ENCODE results near the gene STIM2. TPM values are rescaled to one million over a fixed set of nuclear protein-coding genes. Genes with fewer than 3 reads are reported as not detected.

STIM2 gene
- total and polyA plus RNA-seq, 9 of the 15 experiments (the other 6 are each of a cell fraction or from before 2014, with no cell fraction given): 7.2 to 26.8 (median 15.4) TPM

DNA sequence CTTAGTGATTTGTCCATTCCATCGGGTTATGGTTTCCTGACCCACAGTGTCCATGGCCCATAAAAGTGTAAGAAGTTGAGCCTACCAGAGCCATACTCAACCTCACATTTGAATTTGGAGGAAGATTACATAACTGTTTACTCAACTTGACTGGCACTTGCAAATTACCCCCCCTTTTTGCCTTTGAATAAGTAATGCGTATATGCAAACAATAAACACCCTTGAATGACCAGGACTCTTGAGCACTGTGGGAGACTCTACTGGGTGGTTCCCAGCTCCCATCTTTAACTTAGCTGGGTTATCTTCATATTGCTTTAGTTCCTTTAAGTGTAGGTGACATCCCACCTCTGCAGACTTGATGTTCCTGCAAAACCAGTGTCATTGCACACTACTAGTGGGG lies 30.6 kb upstream of the STIM2 start:
- Histone ChIP-seq H3K27ac (ENCODE audit: extremely low read depth, low read depth, low read length) (no peak overlapping the region), H2AFZ (ENCODE audit: low read depth, low read length) (no peak overlapping the region), H4K20me1 (replicated peaks; ENCODE audit: control insufficient read depth, insufficient read depth, low read length) (no peaks in the 10 kb centered on the region), H3K27me3 (ENCODE audit: control insufficient read depth in 2 of 2, insufficient read depth in 2 of 2, low read length in 2 of 2) (no peaks in the 10 kb centered on the region), H3K79me2 (ENCODE audit: control insufficient read depth, insufficient read depth, low read length) (no peaks in the 10 kb centered on the region), H3K9me1 (ENCODE audit: control insufficient read depth, insufficient read depth, low read length) (no peaks in the 10 kb centered on the region), H3K9me3 (replicated peaks; ENCODE audit: control insufficient read depth, insufficient read depth, low read depth, low read length) (no peaks in the 10 kb centered on the region), H3K36me3 (ENCODE audit: control insufficient read depth, insufficient read depth, low read length) (no peaks in the 10 kb centered on the region), H3K4me3 (no peak overlapping the region), H3K4me2 (ENCODE audit: insufficient read depth, low read length) (no peak overlapping the region), H3K4me1 (replicated peaks in 1 of 2; ENCODE audit: control insufficient read depth in 2 of 2, insufficient read depth in 2 of 2, low read length in 2 of 2) (no peaks in the 10 kb centered on the region), H3K9ac (ENCODE audit: insufficient read depth in 1 of 2, low read depth in 2 of 2, low read length in 2 of 2) (no peak overlapping the region)
- CTCF ChIA-PET (ENCODE audit: low intra/inter-chr PET ratio): interaction anchor here (0.6 kb wide), 1 partner anchor 135 kb away, joined by 3 read pairs; no protein-coding TSS in a partner anchor
- BruUV-seq (replicated peaks): no TSS peak
- FAIRE-seq (no peak), ATAC-seq (no peak), DNase-seq (ENCODE audit: extremely low read depth in 1 of 4, low spot score in 3 of 4) (no peak)
- intact Hi-C loops (cut with micrococcal nuclease): no loop called here
- POLR2A ChIA-PET: no interaction called here
- 48% methylated on average over 2 of the region's 2 CpGs for WGBS (ENCODE audit: insufficient coverage, low coverage, missing lambda C conversion rate)
- TF ChIP-seq ZNF3 (CRISPR knock-in tag; IDR thresholded peaks at IDR 0.05) (no peak), SIX5 (IDR thresholded peaks at IDR 0.05; ENCODE audit: borderline replicate concordance in 1 of 2, insufficient read depth in 1 of 2, low read depth in 1 of 2, low read length in 2 of 2) (no peak), SRSF7 (optimal IDR thresholded peaks at IDR 0.05; ENCODE audit: low read depth, low read length) (no peak), ETV6 (IDR thresholded peaks at IDR 0.05; ENCODE audit: borderline replicate concordance in 1 of 2, low read depth in 2 of 2, low read length in 1 of 2) (no peak), ETV6 (CRISPR knock-in tag; IDR thresholded peaks at IDR 0.05; ENCODE audit: borderline replicate concordance) (no peak)
- TF ChIP-seq, protein P1, sequence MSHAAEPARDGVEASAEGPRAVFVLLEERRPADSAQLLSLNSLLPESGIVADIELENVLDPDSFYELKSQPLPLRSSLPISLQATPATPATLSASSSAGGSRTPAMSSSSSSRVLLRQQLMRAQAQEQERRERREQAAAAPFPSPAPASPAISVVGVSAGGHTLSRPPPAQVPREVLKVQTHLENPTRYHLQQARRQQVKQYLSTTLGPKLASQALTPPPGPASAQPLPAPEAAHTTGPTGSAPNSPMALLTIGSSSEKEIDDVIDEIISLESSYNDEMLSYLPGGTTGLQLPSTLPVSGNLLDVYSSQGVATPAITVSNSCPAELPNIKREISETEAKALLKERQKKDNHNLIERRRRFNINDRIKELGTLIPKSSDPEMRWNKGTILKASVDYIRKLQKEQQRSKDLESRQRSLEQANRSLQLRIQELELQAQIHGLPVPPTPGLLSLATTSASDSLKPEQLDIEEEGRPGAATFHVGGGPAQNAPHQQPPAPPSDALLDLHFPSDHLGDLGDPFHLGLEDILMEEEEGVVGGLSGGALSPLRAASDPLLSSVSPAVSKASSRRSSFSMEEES (CRISPR knock-in tag; IDR thresholded peaks at IDR 0.05): no peak
- TF ChIP-seq, protein P2, sequence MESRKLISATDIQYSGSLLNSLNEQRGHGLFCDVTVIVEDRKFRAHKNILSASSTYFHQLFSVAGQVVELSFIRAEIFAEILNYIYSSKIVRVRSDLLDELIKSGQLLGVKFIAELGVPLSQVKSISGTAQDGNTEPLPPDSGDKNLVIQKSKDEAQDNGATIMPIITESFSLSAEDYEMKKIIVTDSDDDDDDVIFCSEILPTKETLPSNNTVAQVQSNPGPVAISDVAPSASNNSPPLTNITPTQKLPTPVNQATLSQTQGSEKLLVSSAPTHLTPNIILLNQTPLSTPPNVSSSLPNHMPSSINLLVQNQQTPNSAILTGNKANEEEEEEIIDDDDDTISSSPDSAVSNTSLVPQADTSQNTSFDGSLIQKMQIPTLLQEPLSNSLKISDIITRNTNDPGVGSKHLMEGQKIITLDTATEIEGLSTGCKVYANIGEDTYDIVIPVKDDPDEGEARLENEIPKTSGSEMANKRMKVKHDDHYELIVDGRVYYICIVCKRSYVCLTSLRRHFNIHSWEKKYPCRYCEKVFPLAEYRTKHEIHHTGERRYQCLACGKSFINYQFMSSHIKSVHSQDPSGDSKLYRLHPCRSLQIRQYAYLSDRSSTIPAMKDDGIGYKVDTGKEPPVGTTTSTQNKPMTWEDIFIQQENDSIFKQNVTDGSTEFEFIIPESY (CRISPR knock-in tag; IDR thresholded peaks at IDR 0.05): no peak
- TF ChIP-seq, protein P3, sequence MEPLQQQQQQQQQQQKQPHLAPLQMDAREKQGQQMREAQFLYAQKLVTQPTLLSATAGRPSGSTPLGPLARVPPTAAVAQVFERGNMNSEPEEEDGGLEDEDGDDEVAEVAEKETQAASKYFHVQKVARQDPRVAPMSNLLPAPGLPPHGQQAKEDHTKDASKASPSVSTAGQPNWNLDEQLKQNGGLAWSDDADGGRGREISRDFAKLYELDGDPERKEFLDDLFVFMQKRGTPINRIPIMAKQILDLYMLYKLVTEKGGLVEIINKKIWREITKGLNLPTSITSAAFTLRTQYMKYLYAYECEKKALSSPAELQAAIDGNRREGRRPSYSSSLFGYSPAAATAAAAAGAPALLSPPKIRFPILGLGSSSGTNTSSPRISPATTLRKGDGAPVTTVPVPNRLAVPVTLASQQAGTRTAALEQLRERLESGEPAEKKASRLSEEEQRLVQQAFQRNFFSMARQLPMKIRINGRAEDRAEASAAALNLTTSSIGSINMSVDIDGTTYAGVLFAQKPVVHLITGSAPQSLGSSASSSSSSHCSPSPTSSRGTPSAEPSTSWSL (CRISPR knock-in tag; IDR thresholded peaks at IDR 0.05; ENCODE audit: borderline replicate concordance): no peak
- in situ Hi-C loops (cut with MboI): no loop called here

All from K562 (cell line).